ENCODE data around the gene SEC14L3. TPM values are rescaled to one million over a fixed set of nuclear protein-coding genes. Genes with fewer than 3 reads are reported as not detected.
A peak's percentile ranks its signal among the peaks of the same experiment; 100 is the strongest.

The SEC14L3 gene
- total and polyA plus RNA-seq, 5 donors from 2014 or later: not detected

- peaks cover 46% of the 10 kb centered on the region for H3K4me1 ChIP-seq (ENCODE audit: control insufficient read depth, insufficient read depth, low read length, poor library complexity, severe bottlenecking)
Measured at GRCh38 chr22:30425327-30425615, 46.5 kb downstream of the SEC14L3 start.

GRCh38 chr22:30424534-30425326 is 47.1 kb downstream of the SEC14L3 start:
- ATAC-seq (ENCODE audit: low read depth in 2 of 2) (no peak), DNase-seq (no peak)
- peak overlapping the region; percentile 83 for H3K4me3 ChIP-seq (ENCODE audit: low read depth, low read length)
- H3K4me1 Mint-ChIP-seq: peaks cover 15 to 60% (median 38%) of the 10 kb centered on the region in 4 donors
- peaks cover 46% of the 10 kb centered on the region for H3K4me1 ChIP-seq (ENCODE audit: control insufficient read depth, insufficient read depth, low read length, poor library complexity, severe bottlenecking)
- H3K27ac ChIP-seq (ENCODE audit: insufficient read depth, low read length, poor library complexity, severe bottlenecking): peak overlapping the region; percentile 95
- peaks cover 7% of the 10 kb centered on the region for H3K36me3 ChIP-seq (ENCODE audit: control insufficient read depth, insufficient read depth, low read length)
- H3K36me3 Mint-ChIP-seq: peaks cover 9% of the 10 kb centered on the region
- no peaks in the 10 kb centered on the region for H3K9me3 Mint-ChIP-seq
- H3K4me3 Mint-ChIP-seq: peak overlapping the region; percentile 95 to 99 (median 99)
- no peaks in the 10 kb centered on the region for H3K27me3 Mint-ChIP-seq
- no peaks in the 10 kb centered on the region for H3K27me3 ChIP-seq (ENCODE audit: control insufficient read depth, insufficient read depth, low read length)
- no peaks in the 10 kb centered on the region for H3K9me3 ChIP-seq (ENCODE audit: control insufficient read depth in 2 of 2, low read length in 2 of 2)
- peak overlapping the region in 2 of 3 donors; percentile 99 for H3K27ac Mint-ChIP-seq

More at GRCh38 chr22:30425327-30425615, 46.5 kb downstream of the SEC14L3 start:
- Histone ChIP-seq H3K27ac (ENCODE audit: insufficient read depth, low read length, poor library complexity, severe bottlenecking) (peak overlapping the region; percentile 95), H3K4me3 (ENCODE audit: low read depth, low read length) (peak overlapping the region; percentile 83), H3K9me3 (ENCODE audit: control insufficient read depth in 2 of 2, low read length in 2 of 2) (no peaks in the 10 kb centered on the region), H3K36me3 (ENCODE audit: control insufficient read depth, insufficient read depth, low read length) (peaks cover 7% of the 10 kb centered on the region), H3K27me3 (ENCODE audit: control insufficient read depth, insufficient read depth, low read length) (no peaks in the 10 kb centered on the region)
- Mint-ChIP-seq H3K27me3 (no peaks in the 10 kb centered on the region), H3K36me3 (peaks cover 13% of the 10 kb centered on the region), H3K9me3 (no peaks in the 10 kb centered on the region), H3K27ac (peak overlapping the region; percentile 66 to 99 (median 98)), H3K4me3 (peak overlapping the region; percentile 91 to 99 (median 95)), H3K4me1 (peaks cover 15 to 63% (median 38%) of the 10 kb centered on the region in 4 donors)
- no peak for ATAC-seq (ENCODE audit: low read depth in 2 of 2)
- no peak for DNase-seq

GRCh38 chr22:30423959-30424533 is 47.8 kb downstream of the SEC14L3 start:
- Mint-ChIP-seq H3K27me3 (no peaks in the 10 kb centered on the region), H3K27ac (peak overlapping the region; percentile 99), H3K4me1 (peaks cover 15 to 60% (median 38%) of the 10 kb centered on the region in 4 donors), H3K36me3 (peaks cover 9% of the 10 kb centered on the region), H3K4me3 (peak overlapping the region; percentile 95 to 99 (median 99)), H3K9me3 (no peaks in the 10 kb centered on the region)
- peaks cover 46% of the 10 kb centered on the region for H3K4me1 ChIP-seq (ENCODE audit: control insufficient read depth, insufficient read depth, low read length, poor library complexity, severe bottlenecking)
- H3K27me3 ChIP-seq (ENCODE audit: control insufficient read depth, insufficient read depth, low read length): no peaks in the 10 kb centered on the region
- H3K4me3 ChIP-seq (ENCODE audit: low read depth, low read length): peak overlapping the region; percentile 83
- peak overlapping the region; percentile 95 for H3K27ac ChIP-seq (ENCODE audit: insufficient read depth, low read length, poor library complexity, severe bottlenecking)
- DNase-seq (peak; percentile 96 to 100 (median 98)), ATAC-seq (ENCODE audit: low read depth in 2 of 2) (peak; percentile 93 to 95)
- peaks cover 7% of the 10 kb centered on the region for H3K36me3 ChIP-seq (ENCODE audit: control insufficient read depth, insufficient read depth, low read length)
- no peaks in the 10 kb centered on the region for H3K9me3 ChIP-seq (ENCODE audit: control insufficient read depth in 2 of 2, low read length in 2 of 2)

GRCh38 chr22:30423301-30423958 is 48.4 kb downstream of the SEC14L3 start:
- no peaks in the 10 kb centered on the region for H3K27me3 Mint-ChIP-seq
- H3K27me3 ChIP-seq (ENCODE audit: control insufficient read depth, insufficient read depth, low read length): no peaks in the 10 kb centered on the region
- ATAC-seq (ENCODE audit: low read depth in 2 of 2) (no peak), DNase-seq (peak in 1 of 3 donors; percentile 55)
- peak overlapping the region; percentile 95 for H3K27ac ChIP-seq (ENCODE audit: insufficient read depth, low read length, poor library complexity, severe bottlenecking)
- H3K4me1 ChIP-seq (ENCODE audit: control insufficient read depth, insufficient read depth, low read length, poor library complexity, severe bottlenecking): peaks cover 46% of the 10 kb centered on the region
- H3K4me3 Mint-ChIP-seq: peak overlapping the region; percentile 95 to 99 (median 99)
- peaks cover 5% of the 10 kb centered on the region for H3K36me3 ChIP-seq (ENCODE audit: control insufficient read depth, insufficient read depth, low read length)
- H3K4me1 Mint-ChIP-seq: peaks cover 15 to 60% (median 38%) of the 10 kb centered on the region in 4 donors
- no peaks in the 10 kb centered on the region for H3K9me3 Mint-ChIP-seq
- peak overlapping the region; percentile 99 for H3K27ac Mint-ChIP-seq
- H3K9me3 ChIP-seq (ENCODE audit: control insufficient read depth in 2 of 2, low read length in 2 of 2): no peaks in the 10 kb centered on the region
- peak overlapping the region; percentile 83 for H3K4me3 ChIP-seq (ENCODE audit: low read depth, low read length)
- peaks cover 9% of the 10 kb centered on the region for H3K36me3 Mint-ChIP-seq

GRCh38 chr22:30422481-30423300 is 49.1 kb downstream of the SEC14L3 start:
- no peaks in the 10 kb centered on the region for H3K27me3 ChIP-seq (ENCODE audit: control insufficient read depth, insufficient read depth, low read length)
- H3K27me3 Mint-ChIP-seq: no peaks in the 10 kb centered on the region
- H3K4me1 ChIP-seq (ENCODE audit: control insufficient read depth, insufficient read depth, low read length, poor library complexity, severe bottlenecking): peaks cover 46% of the 10 kb centered on the region
- no peaks in the 10 kb centered on the region for H3K9me3 ChIP-seq (ENCODE audit: control insufficient read depth in 2 of 2, low read length in 2 of 2)
- H3K4me3 Mint-ChIP-seq: peak overlapping the region; percentile 95 to 99 (median 99)
- peak overlapping the region; percentile 94 to 99 (median 99) for H3K27ac Mint-ChIP-seq
- H3K36me3 Mint-ChIP-seq: peaks cover 16% of the 10 kb centered on the region
- H3K4me3 ChIP-seq (ENCODE audit: low read depth, low read length): peak overlapping the region; percentile 69
- ATAC-seq (ENCODE audit: low read depth in 2 of 2) (no peak), DNase-seq (no peak)
- no peaks in the 10 kb centered on the region for H3K9me3 Mint-ChIP-seq
- H3K27ac ChIP-seq (ENCODE audit: insufficient read depth, low read length, poor library complexity, severe bottlenecking): peak overlapping the region; percentile 95
- H3K4me1 Mint-ChIP-seq: peaks cover 15 to 59% (median 37%) of the 10 kb centered on the region in 4 donors
- peaks cover 4% of the 10 kb centered on the region for H3K36me3 ChIP-seq (ENCODE audit: control insufficient read depth, insufficient read depth, low read length)

- Histone ChIP-seq H3K9me3 (ENCODE audit: control insufficient read depth in 2 of 2, low read length in 2 of 2) (no peaks in the 10 kb centered on the region), H3K27ac (ENCODE audit: insufficient read depth, low read length, poor library complexity, severe bottlenecking) (no peak overlapping the region), H3K4me1 (ENCODE audit: control insufficient read depth, insufficient read depth, low read length, poor library complexity, severe bottlenecking) (peaks cover 42% of the 10 kb centered on the region), H3K36me3 (ENCODE audit: control insufficient read depth, insufficient read depth, low read length) (peaks cover 9% of the 10 kb centered on the region), H3K4me3 (ENCODE audit: low read depth, low read length) (no peak overlapping the region), H3K27me3 (ENCODE audit: control insufficient read depth, insufficient read depth, low read length) (no peaks in the 10 kb centered on the region)
- no peak for DNase-seq
- no peak for ATAC-seq (ENCODE audit: low read depth in 2 of 2)
- no peaks in the 10 kb centered on the region for H3K9me3 Mint-ChIP-seq
- peak overlapping the region; percentile 95 to 99 (median 99) for H3K4me3 Mint-ChIP-seq
- peaks cover 24% of the 10 kb centered on the region for H3K36me3 Mint-ChIP-seq
- H3K27me3 Mint-ChIP-seq: no peaks in the 10 kb centered on the region
- peaks cover 15 to 52% (median 36%) of the 10 kb centered on the region in 4 donors for H3K4me1 Mint-ChIP-seq
- H3K27ac Mint-ChIP-seq: peak overlapping the region; percentile 94 to 99 (median 99)
Measured at GRCh38 chr22:30421695-30422480, 49.9 kb downstream of the SEC14L3 start.

Measured in CD4-positive, CD25-positive, alpha-beta regulatory T cell (primary cell).